HEK293T (cell line): ENCODE results near the gene ABR.
"Not testable (repeated sequence)": the region's sequence is repeated elsewhere in the genome, so short reads cannot be mapped to it uniquely, and the experiment has no call there.

ENCODE experiments used
- CTCF ChIA-PET: fragments of 350-600 bp; formaldehyde crosslinking; extraction: SDS; loops from one replicate; lab custom pipeline; 2021; ENCODE audit warnings: antibody characterized with exemption, inconsistent platforms; lab: Yijun Ruan, JAX
- POLR2A ChIA-PET: fragments of 350-600 bp; formaldehyde crosslinking; extraction: SDS; loops from one replicate; lab custom pipeline; 2020; ENCODE audit warnings: antibody characterized with exemption, inconsistent platforms; lab: Yijun Ruan, JAX
- DNase-seq: peaks from one replicate; pipeline ENCODE4 v3.0.0; 2012; ENCODE audit warnings: mixed read lengths; ENCODE audit errors: extremely low spot score
- ARNT ChIP-seq: fragments of 450-650 bp; IDR thresholded peaks from 2 replicates; pipeline ENCODE4 v1.6.1; 2017; ENCODE audit warnings: mild to moderate bottlenecking
- BHLHE40 ChIP-seq: fragments of 450-650 bp; IDR thresholded peaks from 2 replicates; pipeline ENCODE4 v1.6.1; 2016; ENCODE audit warnings: mild to moderate bottlenecking, moderate library complexity, borderline replicate concordance
- CTBP1 ChIP-seq: fragments of 450-650 bp; IDR thresholded peaks from 2 replicates; pipeline ENCODE4 v1.6.1; 2016; ENCODE audit warnings: borderline replicate concordance
- ELF4 ChIP-seq: fragments of 450-650 bp; IDR thresholded peaks from 2 replicates; pipeline ENCODE4 v1.6.1; 2017; ENCODE audit warnings: antibody characterized with exemption
- FOXA1 ChIP-seq: fragments of 450-650 bp; IDR thresholded peaks from 2 replicates; pipeline ENCODE4 v1.6.1; 2016; ENCODE audit warnings: mild to moderate bottlenecking
- FOXK2 ChIP-seq: fragments of 450-650 bp; IDR thresholded peaks from 2 replicates; pipeline ENCODE4 v1.6.1; 2016; ENCODE audit warnings: mild to moderate bottlenecking
- FOXM1 ChIP-seq: fragments of 450-650 bp; IDR thresholded peaks from 2 replicates; pipeline ENCODE4 v1.6.1; 2017; ENCODE audit warnings: mild to moderate bottlenecking, borderline replicate concordance
- HDGF ChIP-seq: fragments of 450-650 bp; IDR thresholded peaks from 2 replicates; pipeline ENCODE4 v1.6.1; 2017; ENCODE audit warnings: antibody characterized with exemption, borderline replicate concordance
- L3MBTL2 ChIP-seq: fragments of 450-650 bp; conservative IDR thresholded peaks from 2 replicates; pipeline ENCODE4 v1.6.1; 2016; ENCODE audit warnings: mild to moderate bottlenecking
- LEF1 ChIP-seq: fragments of 450-650 bp; IDR thresholded peaks from 2 replicates; pipeline ENCODE4 v1.6.1; 2017; ENCODE audit warnings: mild to moderate bottlenecking, borderline replicate concordance
- NFRKB ChIP-seq: fragments of 450-650 bp; IDR thresholded peaks from 2 replicates; pipeline ENCODE4 v1.6.1; 2016; ENCODE audit warnings: mild to moderate bottlenecking, moderate library complexity
- PKNOX1 ChIP-seq: fragments of 450-650 bp; IDR thresholded peaks from 2 replicates; pipeline ENCODE4 v1.6.1; 2016
- SP1 ChIP-seq: fragments of 450-650 bp; IDR thresholded peaks from 2 replicates; pipeline ENCODE4 v1.6.1; 2017
- SUZ12 ChIP-seq: fragments of 450-650 bp; IDR thresholded peaks from 2 replicates; pipeline ENCODE4 v1.6.1; 2016; ENCODE audit warnings: mild to moderate bottlenecking
- TARDBP ChIP-seq: fragments of 450-650 bp; IDR thresholded peaks from 2 replicates; pipeline ENCODE4 v1.6.1; 2016
- ZNF384 ChIP-seq: fragments of 450-650 bp; IDR thresholded peaks from 2 replicates; pipeline ENCODE4 v1.6.1; 2016

The ABR gene

GRCh38 chr17:1049446-1050225 is 130.1 kb downstream of the ABR start:
- DNase-seq = no peak
- TF ChIP-seq FOXK2 (no peak), FOXM1 (no peak), TARDBP (no peak), BHLHE40 (no peak), ELF4 (no peak), SP1 (no peak), CTBP1 (no peak), PKNOX1 (no peak), L3MBTL2 (no peak), ZNF384 (no peak)
- CTCF ChIA-PET = interaction anchor here (1.0 kb wide), 1 partner anchor 9 kb away, joined by 4 read pairs; no protein-coding TSS in a partner anchor
- POLR2A ChIA-PET = interaction anchor here (0.6 kb wide), 1 partner anchor 1737 kb away, joined by 3 read pairs; no protein-coding TSS in a partner anchor

GRCh38 chr17:1048516-1049115 is 131.2 kb downstream of the ABR start:
- CTCF ChIA-PET = interaction anchor here (1.1 to 1.8 kb wide), 2 partner anchors 8 to 9 kb away, joined by 4 to 6 read pairs; no protein-coding TSS in a partner anchor

GRCh38 chr17:1047879-1048470 is 131.8 kb downstream of the ABR start:
- ChIA-PET CTCF (interaction anchor here (0.6 to 1.8 kb wide), 3 partner anchors 8 to 77 kb away, joined by 3 to 6 read pairs (median 4); no protein-coding TSS in a partner anchor), POLR2A (no interaction called here)
- DNase-seq = no peak
- TF ChIP-seq SUZ12 (no peak), L3MBTL2 (no peak), ZNF384 (no peak), CTBP1 (no peak), FOXK2 (no peak), NFRKB (no peak), HDGF (no peak)

More at GRCh38 chr17:1048516-1049115, 131.2 kb downstream of the ABR start:
- DNase-seq, POLR2A ChIA-PET: not testable (repeated sequence)

GRCh38 chr17:1047177-1047878 is 132.5 kb downstream of the ABR start:
- ChIA-PET POLR2A (no interaction called here), CTCF (interaction anchor here (0.6 to 1.8 kb wide), 2 partner anchors 9 to 77 kb away, joined by 3 to 6 read pairs; no protein-coding TSS in a partner anchor)
- TF ChIP-seq LEF1 = no peak
- TF ChIP-seq TARDBP = no peak
- no peak for TF ChIP-seq ARNT
- TF ChIP-seq ZNF384 = no peak
- no peak for TF ChIP-seq SP1
- no peak for TF ChIP-seq SUZ12
- TF ChIP-seq FOXK2 = no peak
- TF ChIP-seq HDGF = no peak
- TF ChIP-seq BHLHE40 = no peak
- no peak for DNase-seq

GRCh38 chr17:1045456-1045855 is 134.3 kb downstream of the ABR start:
- DNase-seq = no peak
- ChIA-PET POLR2A (no interaction called here), CTCF (no interaction called here)
- TF ChIP-seq SP1 (no peak), ELF4 (no peak), HDGF (no peak), FOXM1 (no peak)

- POLR2A ChIA-PET, DNase-seq: not testable (repeated sequence)
- CTCF ChIA-PET = interaction anchor here (1.5 to 1.8 kb wide), 2 partner anchors 12 to 14 kb away, joined by 5 to 8 read pairs; no protein-coding TSS in a partner anchor
These were observed 135.3 kb downstream of the ABR start for GRCh38 chr17:1044387-1045009.

GRCh38 chr17:1043601-1044251 is 136.1 kb downstream of the ABR start:
- peak; percentile 66 for DNase-seq
- TF ChIP-seq ARNT (no peak), HDGF (no peak), TARDBP (no peak), NFRKB (no peak), ZNF384 (no peak), ELF4 (no peak), BHLHE40 (no peak), FOXM1 (no peak), FOXA1 (no peak), SP1 (no peak), CTBP1 (no peak), SUZ12 (no peak), FOXK2 (no peak), L3MBTL2 (no peak), PKNOX1 (no peak), LEF1 (no peak)
- POLR2A ChIA-PET = no interaction called here
- CTCF ChIA-PET = interaction anchor here (1.5 to 1.8 kb wide), 2 partner anchors 12 to 14 kb away, joined by 5 to 8 read pairs; no protein-coding TSS in a partner anchor
